HG02885 (cell line): Measurements from ENCODE around the gene IAPP.
"Not testable (repeated sequence)": the region's sequence is repeated elsewhere in the genome, so short reads cannot be mapped to it uniquely, and the experiment has no call there.

Source experiments
- ATAC-seq: cut with Tn5 transposase; IDR thresholded peaks from one replicate; pipeline ENCODE4 v1.9.1; 2021; ENCODE audit warnings: mild to moderate bottlenecking; ENCODE audit not compliant: unreplicated experiment, poor library complexity

The IAPP gene

DNA sequence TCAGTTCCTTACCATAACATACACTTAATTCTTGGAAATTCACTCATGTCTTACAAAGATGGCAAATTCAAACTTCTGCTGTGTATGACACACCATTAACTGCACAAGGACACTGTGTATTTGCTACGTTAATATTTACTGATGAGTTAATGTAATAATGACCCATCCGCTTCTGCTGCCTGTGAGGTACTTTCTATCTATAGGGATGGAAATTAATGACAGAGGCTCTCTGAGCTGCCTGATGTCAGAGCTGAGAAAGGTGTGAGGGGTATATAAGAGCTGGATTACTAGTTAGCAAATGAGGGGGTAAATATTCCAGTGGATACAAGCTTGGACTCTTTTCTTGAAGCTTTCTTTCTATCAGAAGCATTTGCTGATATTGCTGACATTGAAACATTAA, at the start of gene IAPP:
IAPP (plus strand) TSS at position 301 of the 400 bp plus-strand sequence. CDS start 450 bp downstream, outside the sequence.
- ATAC-seq = no peak

DNA sequence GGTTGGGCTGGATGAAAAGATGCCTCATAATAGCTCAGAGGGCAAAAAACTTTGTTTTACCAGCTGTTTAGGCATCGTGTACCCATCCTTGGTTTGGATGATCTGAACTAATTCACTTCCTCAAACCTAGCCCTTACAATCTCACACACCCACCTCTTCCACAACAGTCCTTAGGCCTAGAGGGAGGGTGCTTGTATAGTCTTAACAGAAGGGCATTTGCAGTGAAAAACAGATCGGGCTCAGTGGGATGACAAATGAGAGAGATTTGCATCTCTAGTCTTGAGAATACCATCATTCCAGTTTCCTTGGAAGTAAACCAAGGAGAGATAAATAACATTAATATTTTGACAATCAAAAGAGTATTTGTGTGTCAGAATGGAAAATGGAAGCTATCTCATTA, 49.0 kb upstream of the IAPP start:
- ATAC-seq = no peak

DNA sequence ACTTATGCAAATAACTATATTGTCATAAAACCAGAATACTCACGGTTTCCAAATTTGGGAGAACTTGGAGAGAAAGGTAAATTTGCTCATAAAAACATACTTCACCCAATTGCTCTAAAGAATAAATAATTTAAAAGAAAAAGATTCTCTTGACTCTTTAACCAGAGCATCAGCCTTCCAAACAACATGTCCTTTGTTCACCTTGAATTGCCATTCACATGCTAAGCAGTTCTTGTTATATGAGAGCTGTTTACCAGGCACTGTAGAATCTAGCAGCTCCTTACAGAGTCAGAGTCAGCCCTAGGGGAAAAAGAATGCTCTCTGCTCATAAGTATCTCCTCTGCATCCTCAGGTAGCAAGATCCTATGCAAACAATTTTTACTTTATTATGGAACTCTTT, 48.2 kb upstream of the IAPP start:
- no peak for ATAC-seq

DNA sequence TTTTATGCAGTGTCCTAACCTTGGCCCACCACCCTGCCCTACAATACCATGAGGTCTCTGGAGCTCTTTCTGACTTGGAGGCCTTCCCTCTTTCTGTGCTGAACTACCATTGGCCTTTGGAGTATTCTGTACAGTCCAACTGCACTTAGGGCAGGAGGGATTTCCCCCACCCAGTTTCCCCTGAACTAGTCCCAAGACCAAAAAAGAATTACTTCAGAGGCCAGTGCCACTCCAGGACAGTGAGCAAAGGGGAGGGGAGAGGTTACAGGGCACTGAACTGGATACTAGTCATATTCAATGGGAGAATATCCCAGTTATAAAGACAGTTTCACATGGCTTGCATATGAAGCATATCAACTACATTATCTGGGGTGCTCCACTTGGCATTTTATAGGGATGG, 44.1 kb upstream of the IAPP start:
- no peak for ATAC-seq

DNA sequence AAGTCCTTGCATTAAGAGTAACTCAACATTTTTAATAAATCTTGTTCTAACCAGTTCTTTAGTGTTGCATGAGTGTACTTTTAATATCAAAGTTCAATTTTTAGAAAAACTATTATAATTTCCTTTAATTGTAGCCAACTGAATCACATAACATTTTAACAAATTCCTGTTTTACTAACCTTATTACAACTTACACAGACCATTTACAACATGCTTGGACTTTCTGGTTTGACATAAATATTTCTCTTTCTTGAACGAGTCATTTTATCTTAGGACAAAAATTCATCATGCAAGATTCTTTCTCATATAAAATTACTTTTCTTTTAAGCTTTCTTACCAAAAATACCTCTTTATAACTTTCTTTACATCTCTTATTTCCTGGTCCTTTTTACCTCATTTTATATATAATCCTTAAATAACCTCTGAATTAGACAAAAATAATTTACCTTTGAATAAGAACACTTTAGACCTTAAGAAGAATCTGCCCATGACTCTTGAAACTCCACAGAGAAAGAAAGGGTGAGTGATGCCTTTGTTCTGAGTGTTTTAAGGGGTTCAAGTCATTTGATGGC, 41.9 kb upstream of the IAPP start:
- no peak for ATAC-seq

DNA sequence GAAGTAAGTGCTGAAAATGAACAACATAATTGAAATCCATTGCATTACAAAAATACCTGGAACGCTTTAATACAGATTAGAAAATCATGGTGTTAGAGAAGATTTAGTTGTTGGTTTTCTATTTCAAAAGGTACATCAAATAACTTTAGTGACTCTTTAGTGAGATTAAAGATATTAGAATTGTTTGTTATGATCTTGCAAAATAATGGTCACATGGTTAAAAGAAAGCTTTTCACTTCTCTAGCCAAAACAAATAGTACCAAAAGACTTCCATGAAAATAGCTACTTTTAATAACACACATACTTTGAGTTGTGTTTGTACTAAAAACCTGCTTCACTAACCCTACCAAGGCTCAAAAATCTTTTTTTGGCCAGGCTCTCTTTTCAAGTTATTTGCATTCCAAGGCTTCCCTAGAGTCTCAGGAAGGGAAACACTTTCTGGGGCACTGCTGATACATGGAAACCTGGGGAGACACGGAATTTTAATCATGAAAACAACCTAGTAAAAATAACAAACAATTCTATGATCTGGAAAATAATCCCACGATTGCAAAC, 37.9 kb upstream of the IAPP start, which contains the start of gene SLCO1A2:
SLCO1A2 (minus strand) TSS at position 147 of the 555 bp plus-strand sequence. CDS start 270 bp downstream, outside the sequence.
- ATAC-seq = no peak

DNA sequence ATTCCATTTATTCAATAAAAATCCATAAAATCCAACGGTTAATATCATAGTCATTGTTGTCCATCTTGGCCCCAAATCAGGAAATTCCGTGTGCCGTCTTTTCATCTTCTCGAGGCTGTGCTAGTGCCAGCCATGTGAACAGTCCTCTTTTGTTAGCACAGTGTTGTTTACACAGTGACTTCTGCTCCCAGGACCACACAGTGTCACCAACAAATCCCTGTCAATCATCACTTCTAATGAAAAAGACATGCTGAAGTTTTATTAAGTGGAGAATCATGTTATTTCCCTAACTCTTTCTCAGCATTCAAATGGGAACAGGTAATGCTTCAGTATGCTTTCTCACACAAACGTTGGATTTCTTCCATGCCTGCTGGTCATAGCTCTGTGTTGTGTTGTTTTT, 36.0 kb upstream of the IAPP start:
- ATAC-seq = no peak

DNA sequence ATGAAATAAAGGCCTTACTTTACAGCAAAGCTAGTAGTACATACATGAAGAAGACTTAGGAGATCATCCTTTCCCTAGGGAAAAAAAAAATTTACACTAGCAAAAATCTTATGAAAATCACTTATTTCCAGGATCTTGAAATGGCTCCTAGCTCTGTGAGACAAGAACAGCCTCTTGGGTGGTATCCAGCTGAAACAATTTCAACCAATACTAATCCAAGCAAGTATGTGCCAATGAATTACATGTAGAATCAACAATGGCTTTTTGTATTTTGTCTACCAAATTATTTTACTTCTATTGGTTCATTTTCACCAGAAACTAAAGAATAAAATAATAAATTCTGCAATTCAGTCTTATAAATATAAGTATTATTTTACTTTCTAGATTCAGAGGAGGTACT, 35.2 kb upstream of the IAPP start:
- no peak for ATAC-seq

DNA sequence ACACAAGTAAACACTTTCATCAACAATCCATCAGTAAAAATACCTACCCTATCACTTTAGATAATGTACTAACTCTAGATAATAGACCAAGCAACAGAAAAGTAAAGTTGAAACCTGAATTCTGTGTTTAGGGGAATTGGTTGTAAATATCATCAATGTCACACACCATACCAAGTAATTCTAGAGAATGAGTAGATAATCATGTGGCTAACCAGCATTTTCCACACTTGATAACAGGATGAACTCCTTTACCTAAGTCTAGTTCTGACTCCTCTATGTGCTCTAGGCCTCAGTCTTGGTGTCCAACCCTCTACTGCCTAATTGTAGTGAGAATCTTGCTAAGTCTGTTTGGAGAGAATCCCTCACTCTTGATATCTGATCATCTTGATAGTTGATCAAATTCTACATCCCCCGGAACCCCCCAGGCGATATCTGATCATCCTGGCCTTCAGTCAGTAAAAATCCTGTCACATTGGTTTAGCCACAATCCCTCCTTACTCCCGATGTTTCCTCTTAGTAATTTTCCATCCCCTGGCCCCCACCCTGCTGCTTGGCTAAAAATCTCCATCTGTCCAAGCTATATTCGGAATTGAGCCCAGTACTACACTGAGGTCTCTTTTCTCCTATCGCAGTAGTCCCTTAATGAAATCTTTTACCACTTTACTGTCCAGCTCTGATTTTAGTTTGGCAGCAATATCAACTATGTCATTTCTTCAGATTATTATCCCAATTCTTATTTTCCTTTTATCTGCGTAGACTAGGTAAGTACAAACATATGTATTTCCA, 34.5 kb upstream of the IAPP start:
- ATAC-seq = no peak

DNA sequence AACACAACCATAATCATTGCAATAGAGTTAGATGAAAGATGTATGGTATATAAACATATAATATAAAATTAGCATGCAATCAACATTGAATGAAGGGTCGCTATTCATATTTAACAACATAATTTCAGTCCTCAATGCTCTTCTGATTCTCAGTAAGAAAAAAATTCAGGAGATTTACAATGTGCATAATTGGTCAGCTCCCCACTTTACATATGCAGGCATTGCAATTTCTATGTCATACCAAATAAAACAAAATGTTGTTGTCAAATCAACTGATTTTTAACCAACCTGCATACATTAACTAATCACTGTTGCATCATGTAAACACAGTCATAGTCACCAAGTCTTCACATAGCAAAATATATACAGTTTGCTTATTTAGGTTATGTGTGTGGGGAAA, 32.8 kb upstream of the IAPP start:
- no peak for ATAC-seq

DNA sequence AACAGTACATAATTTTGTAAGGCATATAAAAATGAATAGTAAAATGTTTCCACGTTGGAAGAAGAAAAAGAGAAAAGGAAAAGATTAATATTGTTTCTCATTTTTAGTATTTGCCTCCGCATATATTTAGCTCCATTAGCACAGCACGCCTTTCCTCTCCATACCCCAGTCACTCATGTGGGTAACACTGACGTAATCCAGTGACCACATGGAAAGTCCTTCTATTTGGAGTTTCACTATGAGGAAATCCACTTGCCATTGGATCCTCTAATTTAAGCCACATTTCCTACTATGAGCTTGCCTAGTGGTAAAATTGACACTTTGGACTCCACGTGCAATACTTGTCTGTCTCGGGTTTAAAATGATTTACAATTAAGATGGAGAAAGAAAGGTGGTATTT, 32.3 kb upstream of the IAPP start:
- no peak for ATAC-seq

DNA sequence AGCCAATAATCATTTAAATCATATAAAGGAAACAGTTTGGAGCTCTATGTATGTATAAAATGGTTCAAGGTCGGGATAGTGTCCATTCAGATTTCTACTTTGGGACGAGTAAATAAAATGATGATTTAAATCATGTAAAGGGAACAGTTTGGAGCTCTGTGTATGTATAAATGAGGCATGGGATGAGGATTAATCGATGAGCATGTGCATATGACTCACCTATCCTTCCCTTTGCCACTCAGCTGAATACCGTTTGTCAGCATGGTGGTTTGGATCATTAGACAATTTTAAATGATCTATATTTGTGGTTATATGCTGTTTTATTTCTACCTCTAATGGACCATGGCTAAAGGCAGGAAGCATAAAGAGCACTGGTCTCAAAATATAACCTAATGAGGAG, 30.9 kb upstream of the IAPP start:
- no peak for ATAC-seq

DNA sequence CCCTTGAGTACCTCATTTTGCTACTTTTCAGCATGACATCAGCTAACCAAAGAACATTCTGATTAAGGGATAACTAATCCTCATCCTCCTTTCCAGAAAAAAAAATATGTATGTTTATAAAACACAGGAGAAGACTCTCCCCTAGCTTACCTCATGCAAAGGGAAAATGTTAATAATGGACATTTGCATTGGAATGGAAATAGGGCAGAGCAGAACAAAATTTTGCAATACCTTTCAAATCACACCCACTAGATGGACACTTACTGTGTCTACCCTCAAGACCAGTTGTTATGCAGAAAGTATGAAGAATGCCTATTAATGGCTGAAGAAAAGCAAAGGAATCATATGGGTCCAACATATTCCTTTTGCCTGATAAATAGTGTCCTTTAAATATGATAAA, 29.1 kb upstream of the IAPP start:
- ATAC-seq = no peak

DNA sequence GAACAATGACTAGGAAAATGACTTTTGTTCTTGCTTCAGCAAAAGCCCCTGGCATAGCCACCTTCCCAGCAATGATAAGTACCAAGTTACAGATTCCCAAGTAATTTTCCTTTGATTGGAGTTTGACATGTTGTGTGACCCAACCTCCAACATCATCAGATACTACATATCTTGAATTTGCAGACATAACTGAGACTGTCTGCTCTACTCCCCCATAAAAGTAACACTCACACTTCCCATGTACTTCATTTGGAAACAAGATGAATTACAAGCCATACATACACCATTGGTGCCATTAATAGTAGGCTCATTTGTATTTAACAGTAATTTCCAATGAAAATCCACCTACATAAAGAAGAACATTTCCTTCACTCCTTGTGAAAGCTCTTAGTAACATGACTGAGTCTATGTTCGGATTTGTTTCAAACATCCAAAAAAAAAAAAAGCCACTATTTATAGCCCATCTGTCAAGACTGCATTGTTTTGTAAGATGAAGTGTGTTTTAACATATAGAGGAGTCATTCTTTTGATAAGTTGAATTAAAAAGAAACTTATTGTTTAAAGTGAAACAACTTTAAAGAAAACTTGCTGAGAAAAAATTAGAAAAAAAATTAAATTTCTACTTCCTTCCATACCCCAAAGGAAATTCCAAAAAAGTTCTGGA, 26.0 kb upstream of the IAPP start:
- ATAC-seq = no peak

DNA sequence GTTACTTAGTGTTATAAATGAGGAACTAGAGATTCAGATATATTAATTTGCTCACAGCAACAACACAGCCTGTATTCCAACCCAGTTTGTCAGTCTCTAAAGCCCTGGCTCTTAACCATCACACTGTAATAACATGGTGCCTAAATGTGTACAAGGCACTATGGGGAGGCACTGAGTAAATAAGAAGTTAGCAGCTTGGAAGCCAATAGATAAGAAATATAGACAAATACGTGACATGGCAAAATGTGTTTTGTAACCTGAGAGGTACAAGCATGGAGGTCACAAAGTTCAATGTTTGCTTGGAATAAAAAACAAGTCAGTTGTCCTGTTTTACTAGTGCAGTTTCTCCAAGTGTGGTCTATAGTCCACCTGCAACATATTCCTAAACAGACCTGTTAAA, 21.7 kb upstream of the IAPP start:
- no peak for ATAC-seq

DNA sequence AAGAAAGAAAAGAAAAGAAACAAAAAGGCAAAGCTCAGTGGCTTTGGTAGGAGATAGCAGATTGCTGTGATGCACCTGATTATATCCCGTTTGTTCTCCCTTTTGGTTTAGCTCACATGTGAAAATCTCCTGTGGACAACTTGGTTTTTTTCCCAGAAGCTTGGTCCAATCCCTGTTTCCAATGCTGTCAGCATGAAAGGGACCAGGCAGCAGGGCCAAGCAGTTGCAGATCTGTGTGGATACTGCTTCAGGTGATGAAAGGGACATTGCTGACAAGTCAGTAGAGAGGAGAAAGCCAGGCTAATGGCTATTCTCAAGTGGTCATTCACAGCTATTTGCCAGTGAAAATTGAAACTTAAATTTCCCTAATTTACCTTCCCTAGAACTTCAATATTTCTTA, 19.2 kb upstream of the IAPP start:
- no peak for ATAC-seq

DNA sequence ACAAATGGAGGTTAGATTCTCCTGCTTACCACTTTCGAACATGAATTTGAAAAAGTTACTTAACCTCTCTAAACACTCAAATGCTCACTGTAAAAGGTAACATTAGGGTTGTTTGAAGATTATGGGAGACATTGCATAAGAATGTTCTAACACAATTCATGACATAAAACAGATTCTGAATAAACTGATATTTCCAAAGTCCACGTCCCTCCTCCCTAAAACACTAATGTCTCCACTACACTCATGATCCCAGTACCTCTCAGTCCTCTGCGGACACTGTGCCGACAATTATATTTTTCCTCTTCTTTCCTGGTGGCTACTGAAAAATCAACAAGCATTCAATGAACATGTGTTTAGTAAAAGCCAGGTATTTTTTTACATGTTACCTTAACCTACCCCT, 18.8 kb upstream of the IAPP start:
- ATAC-seq = no peak

DNA sequence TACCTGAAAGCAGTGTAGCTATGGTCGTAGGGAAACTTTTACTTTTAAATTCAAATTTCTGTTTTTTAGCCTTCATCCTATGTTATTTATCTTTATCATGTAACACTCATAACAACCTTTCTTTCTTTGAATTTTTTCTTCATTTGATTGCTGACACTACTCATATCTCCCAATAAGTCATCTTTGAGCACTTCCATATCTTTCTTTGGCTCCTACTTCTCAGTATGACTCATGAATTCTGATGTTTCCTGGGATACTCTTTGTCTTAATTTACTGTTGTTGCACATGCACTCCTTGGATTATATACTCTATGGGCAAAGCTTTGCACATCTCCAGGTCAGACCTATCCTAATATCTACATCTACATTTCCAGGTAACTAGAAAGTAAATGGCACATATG, 18.1 kb upstream of the IAPP start:
- ATAC-seq = no peak

DNA sequence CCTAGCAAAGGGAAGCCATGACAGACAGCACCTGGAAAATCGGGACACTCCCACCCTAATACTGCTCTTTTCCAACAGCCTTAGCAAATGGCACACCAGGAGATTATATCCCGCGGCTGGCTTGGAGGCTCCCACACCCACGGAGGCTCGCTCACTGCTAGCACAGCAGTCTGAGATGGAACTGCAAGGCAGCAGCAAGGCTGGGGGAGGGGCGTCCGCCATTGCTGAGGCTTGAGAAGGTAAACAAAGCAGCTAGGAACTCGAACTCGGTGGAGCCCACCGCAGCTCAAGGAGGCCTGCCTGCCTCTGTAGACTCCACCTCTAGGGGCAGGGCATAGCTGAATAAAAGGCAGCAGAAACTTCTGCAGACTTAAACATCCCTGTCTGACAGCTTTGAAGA, 12.1 kb upstream of the IAPP start:
- ATAC-seq = not testable (repeated sequence)

DNA sequence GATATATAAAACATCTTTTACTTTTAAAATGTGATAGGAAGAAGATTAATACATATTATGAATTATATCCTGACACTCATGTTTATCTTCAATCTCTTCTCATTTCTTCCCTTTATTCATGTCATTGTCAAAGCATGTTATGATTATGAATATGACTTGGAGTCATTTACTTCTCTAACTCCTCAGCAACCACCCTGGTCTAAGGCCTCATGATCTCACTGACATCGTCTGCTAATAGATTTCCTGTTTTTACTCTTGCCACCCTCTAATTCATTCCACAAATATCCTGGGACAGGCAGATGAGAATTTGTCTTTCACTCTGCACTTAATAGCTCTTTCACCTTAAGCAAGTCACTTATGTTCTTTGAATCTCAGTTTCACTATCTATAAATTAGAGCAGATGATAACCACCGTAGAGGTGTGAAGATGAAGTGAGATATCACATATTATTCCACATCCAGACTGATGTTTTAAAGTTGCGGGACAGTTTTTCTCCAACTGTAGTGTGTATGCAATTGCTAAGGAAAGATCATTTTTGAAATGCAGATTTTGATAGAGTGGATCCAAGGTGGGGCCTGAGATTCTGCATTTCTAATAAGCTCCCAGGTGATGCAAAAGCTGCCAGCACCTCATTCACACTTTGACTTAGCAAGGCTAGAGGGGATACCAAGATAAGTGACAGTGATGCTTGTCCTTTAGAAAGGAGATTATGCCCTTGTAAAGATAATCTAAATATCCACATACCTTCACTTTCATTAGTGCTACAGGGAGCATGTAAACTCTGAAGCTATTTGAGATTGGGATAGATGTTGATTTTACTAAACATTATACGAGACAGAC, 3.3 kb upstream of the IAPP start:
- no peak for ATAC-seq
